Measurements from ENCODE around the gene MESP2.

MESP2 gene

DNA sequence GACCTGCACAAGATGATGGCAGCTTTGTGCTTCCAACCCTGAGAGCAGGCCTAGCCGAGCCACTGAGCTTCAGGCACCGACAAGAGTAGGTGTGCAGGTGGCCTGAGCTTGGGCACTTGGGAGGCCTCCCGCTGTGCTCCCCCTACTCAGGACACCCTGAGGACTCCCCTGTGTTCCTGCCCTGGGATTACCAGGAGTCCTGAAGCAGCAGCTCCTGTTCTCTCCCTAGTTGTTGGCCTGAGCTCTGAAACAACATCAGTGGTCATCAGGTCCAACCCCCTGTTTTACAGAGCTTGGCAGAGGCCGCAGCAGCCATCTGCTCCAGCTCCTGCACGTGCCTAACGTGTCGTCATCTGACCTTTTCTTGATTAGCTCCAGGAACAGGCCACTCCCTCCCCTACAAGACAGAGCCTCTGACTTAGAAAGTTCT lies 8.0 kb upstream of the MESP2 start:
- TF ChIP-seq, protein P1, sequence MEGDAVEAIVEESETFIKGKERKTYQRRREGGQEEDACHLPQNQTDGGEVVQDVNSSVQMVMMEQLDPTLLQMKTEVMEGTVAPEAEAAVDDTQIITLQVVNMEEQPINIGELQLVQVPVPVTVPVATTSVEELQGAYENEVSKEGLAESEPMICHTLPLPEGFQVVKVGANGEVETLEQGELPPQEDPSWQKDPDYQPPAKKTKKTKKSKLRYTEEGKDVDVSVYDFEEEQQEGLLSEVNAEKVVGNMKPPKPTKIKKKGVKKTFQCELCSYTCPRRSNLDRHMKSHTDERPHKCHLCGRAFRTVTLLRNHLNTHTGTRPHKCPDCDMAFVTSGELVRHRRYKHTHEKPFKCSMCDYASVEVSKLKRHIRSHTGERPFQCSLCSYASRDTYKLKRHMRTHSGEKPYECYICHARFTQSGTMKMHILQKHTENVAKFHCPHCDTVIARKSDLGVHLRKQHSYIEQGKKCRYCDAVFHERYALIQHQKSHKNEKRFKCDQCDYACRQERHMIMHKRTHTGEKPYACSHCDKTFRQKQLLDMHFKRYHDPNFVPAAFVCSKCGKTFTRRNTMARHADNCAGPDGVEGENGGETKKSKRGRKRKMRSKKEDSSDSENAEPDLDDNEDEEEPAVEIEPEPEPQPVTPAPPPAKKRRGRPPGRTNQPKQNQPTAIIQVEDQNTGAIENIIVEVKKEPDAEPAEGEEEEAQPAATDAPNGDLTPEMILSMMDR (IDR thresholded peaks at IDR 0.05; ENCODE audit: insufficient read depth, low read depth, low read length, missing control alignments): no peak
- DNase-seq (ENCODE audit: low read depth): no peak
- H3K4me3 ChIP-seq (ENCODE audit: low read depth, low read length): no peak overlapping the region

DNA sequence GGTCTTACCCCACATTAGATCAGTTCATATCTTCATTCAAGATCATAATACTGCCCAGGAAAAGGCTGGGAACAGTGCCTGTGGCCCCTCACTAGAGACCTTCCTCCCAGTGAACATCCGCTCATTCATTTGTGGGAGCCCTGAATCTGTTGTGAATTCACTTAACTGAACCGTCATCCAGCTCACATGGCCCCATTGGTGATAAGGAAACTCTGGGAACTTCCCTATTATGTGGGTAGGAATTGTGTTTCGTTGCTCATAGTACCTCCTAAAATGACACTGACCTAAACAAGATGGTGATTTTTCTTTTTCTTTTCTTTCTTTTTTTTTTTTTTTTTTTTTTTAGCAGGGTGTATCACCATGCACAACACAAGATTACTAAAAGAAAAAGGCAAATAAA lies 6.8 kb upstream of the MESP2 start:
- TF ChIP-seq, protein P1 (IDR thresholded peaks at IDR 0.05; ENCODE audit: insufficient read depth, low read depth, low read length, missing control alignments): no peak
- DNase-seq (ENCODE audit: low read depth): no peak
- H3K4me3 ChIP-seq (ENCODE audit: low read depth, low read length): no peak overlapping the region

- no peak overlapping the region for H3K4me3 ChIP-seq (ENCODE audit: low read depth, low read length)
- DNase-seq (ENCODE audit: low read depth): no peak
- TF ChIP-seq, protein P1 (IDR thresholded peaks at IDR 0.05; ENCODE audit: insufficient read depth, low read depth, low read length, missing control alignments): no peak
Measured at GRCh38 chr15:89770041-89770440, 6.1 kb upstream of the MESP2 start.

GRCh38 chr15:89772932-89773583 lies 3.1 kb upstream of the MESP2 start:
- no peak overlapping the region for H3K4me3 ChIP-seq (ENCODE audit: low read depth, low read length)
- peak; percentile 24 for DNase-seq (ENCODE audit: low read depth)
- TF ChIP-seq, protein P1 (IDR thresholded peaks at IDR 0.05; ENCODE audit: insufficient read depth, low read depth, low read length, missing control alignments): peak; percentile 35

DNA sequence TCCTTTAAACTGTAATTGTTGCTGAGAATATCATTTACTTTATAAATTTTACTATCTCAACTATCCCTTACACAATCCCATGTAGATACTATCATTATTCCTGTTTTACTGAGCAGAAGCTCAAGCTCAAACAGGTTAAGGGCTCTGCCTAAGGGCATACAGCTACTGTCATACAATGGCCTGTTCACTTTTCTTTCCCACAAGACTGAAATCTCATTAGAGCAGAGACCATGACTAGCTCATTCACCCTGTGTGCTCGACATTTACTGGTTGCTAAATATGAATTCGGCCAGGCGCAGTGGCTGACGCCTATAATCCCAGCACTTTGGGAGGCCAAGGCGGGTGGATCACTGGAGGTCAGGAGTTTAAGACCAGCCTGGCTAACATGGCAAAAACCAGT lies 1.6 kb upstream of the MESP2 start:
- TF ChIP-seq, protein P1 (IDR thresholded peaks at IDR 0.05; ENCODE audit: insufficient read depth, low read depth, low read length, missing control alignments): no peak
- no peak for DNase-seq (ENCODE audit: low read depth)
- H3K4me3 ChIP-seq (ENCODE audit: low read depth, low read length): no peak overlapping the region

- no peak overlapping the region for H3K4me3 ChIP-seq (ENCODE audit: low read depth, low read length)
- TF ChIP-seq, protein P1 (IDR thresholded peaks at IDR 0.05; ENCODE audit: insufficient read depth, low read depth, low read length, missing control alignments): no peak
- DNase-seq (ENCODE audit: low read depth): no peak
Measured at GRCh38 chr15:89775815-89776214, 317 bp upstream of the MESP2 start.
